Caki2 (cell line): Measurements from ENCODE around the gene TMEM54. TPM values are rescaled to one million over a fixed set of nuclear protein-coding genes. Genes with fewer than 3 reads are reported as not detected.

Source experiments
- DNase-seq: peaks from one replicate; pipeline ENCODE4 v3.0.0-alpha.2; 2015; ENCODE audit warnings: low read depth
- in situ Hi-C: cut with HindIII; loops from 2 replicates; pipeline ENCODE4 v1.10.0; 2016; ENCODE audit warnings: low sequenced_read_pairs, low pct_unique_long_range_greater_than_20kb, mixed read lengths
- total RNA-seq: library from RNA; depleted of rRNA; stranded (reverse); fragments of >200 nt; shearing (Covaris generic); gene quantifications from 2 replicates; pipeline ENCODE4 v1.2.3, GENCODE V29; 2014; ENCODE audit warnings: low replicate concordance; rRNA removed

The TMEM54 gene
- total RNA-seq, 1 experiment from 2014 or later, result 188 TPM

GRCh38 chr1:32855861-32856617 is 45.1 kb downstream of the TMEM54 start:
- in situ Hi-C loops, result no loop called here
- DNase-seq, result no peak

GRCh38 chr1:32848354-32849063 is 52.7 kb downstream of the TMEM54 start:
- DNase-seq, result no peak
- in situ Hi-C loops, result no loop called here

Other genes starting within 250 kb of the TMEM54 start
- gene SYNC, start 198.6 kb downstream of the TMEM54 start, total RNA-seq, result 0.75 and 0.84 TPM in 2 replicates
- gene YARS1, start 84.0 kb downstream of the TMEM54 start, total RNA-seq, result 78.5 and 86.1 TPM in 2 replicates
- gene S100PBP, start 83.7 kb downstream of the TMEM54 start, total RNA-seq, result 21.3 and 25.5 TPM in 2 replicates
- gene FNDC5, start 30.5 kb downstream of the TMEM54 start, total RNA-seq, result 3.3 TPM in 1 of 2 replicates, not detected in the other
- gene HPCA, start 14.9 kb downstream of the TMEM54 start, total RNA-seq, result not detected in 2 replicates
- gene RNF19B, start 63.4 kb upstream of the TMEM54 start, total RNA-seq, result 14.9 and 29.2 TPM in 2 replicates
- 326 and 384 TPM in 2 replicates for gene AK2, start 135.5 kb upstream of the TMEM54 start, total RNA-seq
- gene AZIN2, start 179.8 kb upstream of the TMEM54 start, total RNA-seq, result 7.8 and 21.7 TPM in 2 replicates